ENCODE data around the gene MYH14.
A peak's percentile ranks its signal among the peaks of the same experiment; 100 is the strongest.
"Not testable (repeated sequence)": the region's sequence is repeated elsewhere in the genome, so short reads cannot be mapped to it uniquely, and the experiment has no call there.

MYH14 gene

DNA sequence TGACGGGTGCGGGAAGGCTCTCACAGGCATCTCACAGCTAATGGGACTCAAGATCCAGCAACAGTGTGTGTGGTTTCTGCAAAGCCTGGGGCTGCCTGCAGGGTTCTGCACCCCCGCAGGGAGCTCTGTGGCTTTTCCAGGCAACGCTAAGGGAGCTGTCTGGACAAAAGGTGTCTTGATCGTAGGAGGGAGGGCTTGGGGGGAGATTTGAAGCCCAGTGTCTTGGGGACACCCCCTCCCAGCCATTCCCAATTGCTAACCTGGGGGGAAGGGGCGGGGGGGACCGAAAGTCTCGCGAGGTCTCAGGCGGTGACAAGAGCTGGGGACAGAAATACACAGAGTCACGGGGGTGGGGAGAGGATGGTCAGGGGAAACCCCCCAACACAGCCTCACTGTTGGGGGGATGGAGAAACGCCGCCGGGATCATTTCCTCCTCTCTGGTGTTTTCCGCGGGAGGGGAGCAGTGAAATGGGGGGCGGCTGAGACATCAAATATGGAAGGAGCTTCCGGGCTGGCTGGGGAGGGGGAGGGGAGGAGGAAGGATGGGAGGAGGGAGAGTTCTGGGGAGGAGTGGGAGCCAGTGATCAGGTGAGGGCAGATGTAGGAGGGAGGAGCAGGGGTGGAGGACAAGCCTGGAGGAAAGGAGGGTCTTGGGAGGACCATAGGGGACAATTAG lies 112.5 kb downstream of the MYH14 start:
- no peak for DNase-seq (ENCODE audit: low read depth in 4 of 4, low spot score in 1 of 4)

DNA sequence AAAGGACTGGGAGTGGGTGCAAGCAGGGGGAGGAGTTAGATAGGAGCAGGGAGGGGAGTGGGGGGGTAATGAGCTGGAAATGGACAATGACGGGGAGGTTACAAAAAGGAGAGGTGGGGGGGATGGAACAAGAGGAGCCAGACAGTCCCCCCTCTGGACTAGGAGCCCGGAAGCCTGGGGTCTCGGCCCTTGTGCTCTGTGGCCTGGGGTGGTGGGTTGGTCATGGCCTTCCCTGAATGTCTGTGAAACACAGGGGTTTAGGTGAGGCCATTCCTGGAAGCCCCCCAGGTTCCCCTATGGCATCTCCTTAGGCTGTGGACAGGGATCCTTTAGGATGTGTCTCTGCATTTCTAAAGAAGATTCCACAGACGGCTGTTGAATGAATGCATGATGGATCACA lies 113.7 kb downstream of the MYH14 start:
- DNase-seq (ENCODE audit: low read depth in 4 of 4, low spot score in 1 of 4) = no peak

DNA sequence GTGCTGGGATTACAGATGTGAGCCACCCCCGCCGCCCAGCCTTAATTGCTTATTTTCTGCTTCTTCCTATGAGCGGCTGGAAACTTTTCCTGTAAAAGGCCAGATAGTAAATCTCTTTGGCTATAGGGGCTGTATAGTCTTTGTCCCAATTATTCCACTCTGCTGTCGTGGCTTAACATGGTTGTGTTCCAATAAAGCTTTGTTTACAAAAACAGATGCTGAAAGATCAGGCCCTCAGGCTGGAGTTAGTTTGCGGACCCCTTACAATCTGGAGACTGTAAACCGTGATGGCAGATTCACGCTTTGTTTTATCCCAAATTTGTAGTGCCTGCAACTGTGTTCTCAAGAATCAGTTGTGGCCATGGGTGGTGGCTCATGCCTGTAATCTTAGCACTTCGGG lies 115.0 kb downstream of the MYH14 start:
- no peak for DNase-seq (ENCODE audit: low read depth in 4 of 4, low spot score in 1 of 4)

DNA sequence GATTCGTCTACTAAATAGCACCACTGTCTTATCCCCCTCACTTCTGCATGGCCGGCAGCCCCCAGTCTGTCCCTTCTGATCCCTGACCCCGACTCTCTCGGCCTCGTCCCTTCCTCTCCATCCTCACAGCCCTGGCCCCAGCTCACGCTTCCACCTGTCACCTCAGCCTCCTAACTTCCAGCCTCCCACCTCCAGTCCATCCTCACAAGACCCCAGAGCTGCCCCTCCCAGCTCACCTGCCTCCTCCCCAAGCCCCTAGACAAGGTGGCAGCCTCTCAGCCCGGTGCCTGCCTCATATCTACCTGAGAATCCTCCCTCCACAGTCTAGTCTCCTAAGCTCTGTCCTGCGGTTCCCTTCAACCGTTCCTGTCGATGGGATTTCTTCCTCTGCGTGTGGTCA lies 115.7 kb downstream of the MYH14 start:
- DNase-seq (ENCODE audit: low read depth in 4 of 4, low spot score in 1 of 4) = no peak

DNA sequence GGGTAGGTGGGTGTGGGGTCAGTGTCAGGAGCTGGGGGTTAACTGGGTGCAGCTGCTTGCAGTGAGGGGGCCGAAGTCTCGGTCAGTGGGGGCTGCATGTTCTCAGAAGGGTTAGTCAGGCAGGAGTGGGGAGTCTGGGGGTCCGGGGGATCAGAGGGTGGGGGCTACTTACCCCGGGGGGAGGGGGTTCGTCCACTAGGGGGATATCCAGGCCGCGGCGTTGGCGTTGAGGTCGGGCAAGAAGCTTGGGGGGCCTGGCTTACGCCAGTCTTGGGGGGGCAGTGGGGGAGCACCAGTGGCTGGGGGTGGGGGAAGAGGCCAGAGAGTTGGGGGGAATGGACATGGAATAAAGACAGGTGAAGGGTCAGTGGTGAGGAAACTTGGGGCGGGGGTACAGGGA lies 116.6 kb downstream of the MYH14 start:
- no peak for DNase-seq (ENCODE audit: low read depth in 4 of 4, low spot score in 1 of 4)

DNA sequence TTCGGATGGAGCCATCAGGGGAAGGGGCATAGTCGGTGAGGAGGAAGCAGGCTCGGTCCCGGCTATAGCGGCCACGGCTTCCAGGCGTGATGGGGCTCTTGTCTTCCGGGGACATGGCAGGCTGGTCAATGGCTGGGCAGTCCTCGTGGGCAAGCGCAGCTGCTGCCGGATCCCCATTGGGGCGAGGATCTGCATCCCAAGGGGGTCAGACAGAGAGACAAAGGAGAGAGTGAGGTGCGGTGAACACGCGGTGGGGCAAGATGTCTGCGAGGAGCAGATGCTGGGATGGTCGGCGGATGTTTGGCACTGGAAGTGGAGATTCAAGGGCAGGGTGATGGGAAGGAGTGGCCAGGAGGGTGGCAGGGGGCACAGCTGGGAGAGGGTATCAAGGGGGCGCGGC lies 117.2 kb downstream of the MYH14 start:
- no peak for DNase-seq (ENCODE audit: low read depth in 4 of 4, low spot score in 1 of 4)

DNA sequence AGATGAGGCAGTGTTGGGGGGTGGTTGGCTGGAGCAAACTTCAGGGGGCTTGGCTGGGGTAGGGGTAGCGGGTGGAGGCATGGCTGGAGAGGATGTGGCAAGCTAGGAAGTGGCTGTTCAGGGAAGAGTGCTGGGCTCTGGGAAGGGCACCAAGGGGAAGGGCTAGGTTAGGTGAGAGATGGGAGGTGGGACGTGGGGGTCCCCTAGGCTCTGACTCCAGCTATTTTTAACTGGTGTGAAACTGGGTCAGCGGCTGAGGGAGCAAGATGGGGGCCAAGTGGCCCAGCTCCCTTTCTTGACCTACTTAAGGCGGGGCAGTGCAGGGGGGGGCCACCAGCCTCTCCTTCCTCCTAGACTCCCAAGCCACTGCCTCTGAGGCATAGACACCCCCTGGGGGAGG lies 118.4 kb downstream of the MYH14 start:
- no peak for DNase-seq (ENCODE audit: low read depth in 4 of 4, low spot score in 1 of 4)

DNA sequence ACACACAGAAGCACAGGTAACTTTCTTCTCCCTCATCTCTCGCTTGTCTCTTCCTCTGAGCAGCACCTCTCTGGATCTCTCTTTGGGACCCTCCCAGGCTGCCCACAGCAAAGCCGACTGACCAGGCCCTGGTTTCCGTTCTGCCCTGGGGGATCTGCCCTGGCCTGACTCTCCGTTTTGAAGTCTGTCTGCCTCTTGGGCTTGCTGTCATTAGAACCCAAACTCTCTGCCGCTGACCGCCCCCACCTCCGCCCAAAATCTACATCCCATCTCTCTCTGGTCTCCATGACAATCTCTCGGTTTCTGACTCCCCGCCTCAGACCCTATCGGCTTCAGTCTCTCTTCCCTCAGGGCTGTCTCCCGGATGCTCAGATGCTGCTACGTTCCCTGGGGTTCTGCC lies 118.8 kb downstream of the MYH14 start:
- no peak for DNase-seq (ENCODE audit: low read depth in 4 of 4, low spot score in 1 of 4)

DNA sequence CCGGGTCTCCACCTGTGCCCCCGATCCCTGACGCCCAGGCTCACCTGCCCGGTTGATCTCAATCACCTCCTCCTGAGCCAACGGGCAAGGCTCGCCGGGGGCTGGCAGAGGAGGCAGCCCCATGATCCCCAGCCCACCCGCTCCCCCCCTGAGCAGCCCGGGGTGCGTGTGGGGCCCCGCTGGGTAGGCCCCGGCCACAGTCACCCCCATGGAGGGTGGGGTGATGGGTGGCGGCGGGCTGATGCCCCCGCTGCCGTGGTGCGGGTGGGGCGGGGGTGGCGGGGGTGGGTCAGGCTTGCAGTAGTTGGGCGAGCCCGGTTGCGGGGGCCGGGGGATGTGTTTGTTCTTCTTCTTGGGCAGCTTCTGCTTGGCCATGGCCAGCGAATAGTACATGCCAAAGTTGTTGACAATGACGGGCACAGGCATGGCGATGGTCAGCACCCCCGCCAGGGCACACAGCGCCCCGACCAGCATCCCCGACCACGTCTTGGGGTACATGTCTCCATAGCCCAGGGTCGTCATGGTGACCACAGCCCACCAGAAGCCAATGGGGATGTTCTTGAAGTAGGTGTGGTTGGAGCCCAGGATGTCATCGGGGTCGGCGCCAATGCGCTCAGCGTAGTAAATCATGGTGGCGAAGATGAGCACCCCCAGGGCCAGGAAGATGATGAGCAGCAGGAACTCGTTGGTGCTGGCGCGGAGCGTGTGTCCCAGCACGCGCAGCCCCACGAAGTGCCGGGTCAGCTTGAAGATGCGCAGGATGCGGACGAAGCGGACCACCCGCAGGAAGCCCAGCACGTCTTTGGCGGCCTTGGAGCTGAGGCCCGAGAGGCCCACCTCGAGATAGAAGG lies 119.7 kb downstream of the MYH14 start:
- DNase-seq (ENCODE audit: low read depth in 4 of 4, low spot score in 1 of 4) = no peak

DNA sequence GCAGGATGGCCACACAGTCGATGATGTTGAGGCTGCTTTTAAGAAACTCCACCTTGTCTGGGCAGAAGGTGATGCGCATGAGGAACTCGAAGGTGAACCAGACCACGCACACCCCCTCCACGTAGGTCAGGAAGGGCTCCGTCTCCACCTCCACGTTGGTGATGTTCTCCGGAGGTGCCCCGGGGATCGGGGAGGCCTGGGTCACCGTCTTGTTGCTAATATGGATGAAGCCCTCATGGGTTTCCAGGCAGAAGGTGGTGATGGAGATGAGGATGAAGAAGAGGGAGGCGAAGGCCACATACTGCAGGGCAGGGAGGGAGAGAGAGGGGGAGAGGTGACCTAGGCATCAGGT lies 120.3 kb downstream of the MYH14 start:
- no peak for DNase-seq (ENCODE audit: low read depth in 4 of 4, low spot score in 1 of 4)

DNA sequence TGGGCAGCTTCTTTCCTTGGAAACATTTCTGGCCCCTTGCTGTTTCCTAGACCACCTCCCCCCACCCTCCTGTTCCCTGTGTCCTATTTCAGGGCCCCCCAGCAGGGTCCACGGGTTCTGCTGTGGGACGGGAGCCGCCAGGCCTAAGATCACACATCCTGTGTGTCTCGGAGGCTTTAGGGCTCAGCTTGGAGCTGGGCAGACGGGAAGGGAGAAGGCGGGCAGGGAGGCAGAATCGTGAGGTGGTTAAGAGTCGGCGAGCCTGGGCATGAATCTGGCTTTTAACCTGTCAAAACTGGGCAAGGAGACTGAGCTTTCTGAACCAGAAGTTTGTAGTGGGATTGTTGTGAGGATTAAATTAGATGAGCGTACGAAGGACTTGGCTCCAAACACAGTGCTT lies 120.9 kb downstream of the MYH14 start:
- no peak for DNase-seq (ENCODE audit: low read depth in 4 of 4, low spot score in 1 of 4)

DNA sequence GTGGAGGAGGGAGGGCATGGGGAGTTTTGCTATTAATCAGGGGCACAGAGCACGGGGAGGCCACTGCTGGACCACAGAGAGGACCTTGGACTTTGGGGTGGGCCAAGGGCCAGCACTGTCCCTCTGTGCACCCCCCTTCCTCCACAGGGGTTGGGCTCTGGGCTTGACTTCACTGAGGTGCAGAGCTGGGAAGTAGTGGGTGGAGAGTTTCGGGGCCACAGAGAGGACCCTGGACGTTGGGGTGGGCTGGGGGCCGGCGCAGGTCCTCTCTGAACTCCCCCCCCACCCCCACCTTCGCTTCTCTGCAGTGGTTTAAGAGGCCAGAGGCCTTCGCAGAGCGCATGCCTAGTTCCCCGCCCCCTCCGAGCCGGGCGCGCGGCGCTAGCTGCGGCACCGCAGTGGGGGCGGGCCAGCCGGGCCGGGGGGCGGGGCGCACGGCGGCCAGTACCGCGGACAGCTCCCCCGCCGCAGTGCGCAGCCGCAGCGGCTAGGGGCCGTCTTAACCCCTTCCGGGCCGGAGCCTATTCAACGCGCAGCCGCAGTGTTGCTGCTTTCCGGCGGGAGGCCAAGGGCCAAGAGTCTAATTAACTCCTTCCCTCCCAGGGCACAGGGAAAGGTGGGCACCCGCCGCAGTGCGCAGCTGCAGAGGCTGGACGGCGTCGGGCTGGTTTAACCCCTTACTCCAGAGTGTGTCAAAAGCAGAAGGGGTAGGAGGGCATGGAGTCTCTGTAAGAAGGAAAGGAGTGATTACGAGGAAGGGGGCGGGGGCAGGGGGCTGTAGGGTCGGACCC lies 122.1 kb downstream of the MYH14 start:
- DNase-seq (ENCODE audit: low read depth in 4 of 4, low spot score in 1 of 4) = peak; percentile 35 to 74 (median 60)

DNA sequence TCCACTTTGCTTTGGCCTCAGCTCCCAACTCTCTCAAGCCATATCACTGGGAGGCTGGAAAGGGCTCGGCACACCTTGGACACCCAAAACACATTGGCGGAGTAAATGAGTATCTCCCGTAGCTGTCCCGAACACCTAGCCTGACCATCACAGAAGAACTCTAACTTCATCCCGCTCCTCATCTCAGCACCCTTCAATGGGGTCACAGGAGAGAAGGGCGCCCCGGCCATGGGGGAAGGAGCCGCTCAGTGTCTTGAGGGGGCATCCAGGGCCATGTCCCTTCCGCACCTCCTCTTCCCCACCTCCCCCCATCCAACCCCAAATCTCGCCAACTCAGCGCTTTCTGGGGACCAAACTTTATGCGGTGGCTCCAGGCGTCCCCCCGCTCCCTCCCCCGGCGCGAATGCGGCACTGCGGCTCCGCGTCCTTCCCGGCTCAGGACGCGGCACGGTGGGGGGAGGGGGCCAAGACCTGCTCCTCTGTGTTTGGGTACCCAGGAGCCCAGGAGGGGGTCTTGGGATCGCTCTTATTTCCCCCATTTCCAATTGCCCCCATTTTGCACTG lies 122.8 kb downstream of the MYH14 start:
- DNase-seq (ENCODE audit: low read depth in 4 of 4, low spot score in 1 of 4) = no peak

DNA sequence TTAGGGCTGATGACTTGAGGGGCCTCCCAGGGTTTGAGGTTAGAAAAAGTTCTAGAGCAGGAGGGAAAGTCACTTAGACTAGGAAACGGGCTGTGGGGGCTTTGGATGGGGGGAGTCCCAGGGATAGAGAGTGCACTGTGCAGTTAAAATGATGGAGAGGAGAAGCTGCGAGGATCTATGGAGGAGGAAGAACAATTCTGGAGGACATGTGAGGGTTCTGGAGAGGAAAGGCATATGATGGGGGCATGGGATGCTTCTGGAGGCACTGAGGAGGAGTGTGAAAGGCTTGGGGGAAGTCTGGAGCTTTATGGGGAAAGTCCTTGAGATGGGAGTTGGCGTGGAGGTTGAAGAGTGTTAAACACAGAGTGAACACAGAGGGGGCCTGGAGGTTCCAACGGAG lies 123.6 kb downstream of the MYH14 start:
- no peak for DNase-seq (ENCODE audit: low read depth in 4 of 4, low spot score in 1 of 4)

DNA sequence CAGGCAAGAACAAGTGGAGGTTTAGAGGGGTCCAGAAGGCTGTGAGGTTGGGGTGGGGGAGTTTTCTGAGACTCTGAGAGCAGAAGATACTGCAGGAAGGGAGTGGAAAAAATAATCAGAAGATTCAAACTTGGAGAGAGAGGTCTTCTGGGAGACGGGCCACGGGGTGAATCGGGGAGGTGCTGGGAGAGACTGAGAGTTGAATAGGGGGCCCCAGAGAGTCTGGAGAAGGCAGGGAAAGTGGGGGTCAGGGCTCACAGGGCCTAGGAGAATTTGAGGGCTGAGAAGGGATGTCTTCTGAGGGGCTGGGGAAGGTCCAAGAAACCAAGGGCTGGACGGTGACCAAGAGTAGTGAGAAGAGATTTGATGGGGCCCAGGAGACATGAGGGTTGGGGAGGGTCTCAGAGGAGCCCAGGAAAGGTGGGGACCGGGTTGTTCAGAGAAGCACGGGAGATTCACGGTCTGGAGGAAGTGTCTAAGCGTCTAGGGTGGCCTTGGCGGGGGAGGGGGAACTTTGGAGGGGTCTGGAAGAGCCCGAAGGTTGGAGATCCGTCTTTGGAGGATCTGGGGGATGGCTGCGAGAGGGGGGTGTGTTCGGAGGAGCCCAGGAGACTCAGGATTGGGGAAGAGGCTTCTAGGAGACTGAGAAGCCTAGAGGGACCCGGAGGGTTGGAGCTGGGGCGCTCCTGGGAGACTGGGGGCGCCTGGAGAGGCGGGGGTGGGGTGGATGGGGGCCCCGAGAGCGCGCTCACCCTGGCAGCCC lies 124.2 kb downstream of the MYH14 start:
- no peak for DNase-seq (ENCODE audit: low read depth in 4 of 4, low spot score in 1 of 4)

DNA sequence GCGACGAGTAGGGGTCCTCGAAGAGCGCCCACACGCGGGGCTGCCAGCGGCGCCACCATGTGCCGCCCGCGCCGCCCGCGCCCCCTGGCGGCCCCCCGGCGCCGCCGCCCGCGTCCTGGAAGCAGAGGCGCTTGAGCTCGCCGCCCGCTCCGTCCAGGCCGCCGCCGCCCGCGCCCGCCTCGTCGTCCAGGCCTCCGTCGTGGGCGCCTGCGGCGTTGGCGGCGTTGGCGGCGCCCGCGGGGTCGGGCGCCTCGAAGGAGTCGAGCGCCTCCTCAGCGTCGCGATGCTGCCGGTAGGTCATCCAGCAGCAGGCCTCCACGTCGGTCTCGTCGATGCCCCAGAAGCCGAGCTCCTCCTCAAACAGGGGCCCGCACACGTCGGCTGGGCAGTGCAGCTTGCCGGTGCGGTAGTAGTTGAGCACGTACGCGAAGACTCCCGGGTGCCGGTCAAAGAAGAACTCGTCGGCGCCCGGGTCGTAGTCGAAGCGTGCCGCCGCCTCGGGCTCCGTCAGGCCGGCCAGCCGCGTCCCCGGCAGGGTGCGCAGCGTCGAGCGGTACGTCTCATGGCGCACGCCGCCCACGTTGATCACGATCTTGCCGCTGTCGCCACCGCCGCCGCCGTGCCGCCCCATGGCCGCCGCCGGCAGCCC lies 124.9 kb downstream of the MYH14 start:
- DNase-seq (ENCODE audit: low read depth in 4 of 4, low spot score in 1 of 4) = no peak

DNA sequence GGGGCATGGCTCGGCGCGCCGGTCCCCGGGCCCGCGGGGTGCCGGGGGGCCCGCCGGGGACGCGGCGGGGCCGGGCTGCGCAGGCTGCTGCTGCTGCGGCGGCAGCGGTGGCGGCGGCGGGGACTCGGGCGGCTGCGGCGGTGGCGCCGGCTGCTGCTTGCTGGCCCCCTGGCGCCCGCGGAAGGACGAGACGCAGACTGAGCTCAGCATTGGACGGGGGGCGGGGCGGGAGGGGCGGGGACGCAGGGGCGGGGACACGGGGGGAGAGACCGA lies 125.4 kb downstream of the MYH14 start:
- no peak for DNase-seq (ENCODE audit: low read depth in 4 of 4, low spot score in 1 of 4)

DNA sequence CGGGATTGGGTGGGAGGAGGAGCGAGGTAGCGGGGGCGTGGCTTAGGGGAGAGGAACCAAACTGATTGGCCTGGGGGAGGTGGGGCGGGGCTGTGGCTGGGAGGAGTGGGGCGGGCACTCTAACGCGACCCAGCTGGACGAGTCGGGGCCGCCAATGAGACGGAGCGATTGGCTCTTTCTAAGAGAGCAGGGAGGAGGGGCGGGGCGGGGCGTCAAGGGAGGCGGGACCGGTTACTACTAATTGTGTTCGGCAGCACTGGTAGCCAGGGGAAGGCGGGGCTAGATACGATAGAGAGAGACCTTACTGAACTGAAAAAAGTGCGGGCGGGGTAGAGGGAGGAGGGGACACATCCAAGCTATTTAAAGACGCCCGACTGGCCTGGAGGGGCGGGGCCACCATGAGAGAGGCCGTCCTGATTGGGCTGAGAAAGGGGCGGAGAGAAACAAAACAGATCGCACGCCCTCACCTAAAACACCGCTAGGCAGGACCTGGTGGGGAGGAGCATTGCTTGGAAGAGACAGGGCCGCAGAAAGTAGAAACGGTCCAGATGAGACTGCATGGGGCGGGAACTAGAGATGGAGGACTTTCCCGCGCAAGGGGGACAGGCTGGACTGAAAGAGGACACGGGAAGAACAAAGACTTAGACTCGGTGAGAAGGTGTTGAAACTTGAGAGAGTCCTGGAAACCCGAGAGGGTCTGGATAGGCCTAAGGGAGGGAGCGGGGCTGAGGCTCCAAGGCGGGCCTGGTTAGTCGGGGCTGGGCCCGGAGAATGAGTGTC lies 125.9 kb downstream of the MYH14 start, which contains the start of gene KCNC3:
Gene KCNC3, minus strand, starts transcription at position 232 of the 780 bp plus-strand sequence. CDS start 295 bp downstream, outside the sequence.
- peak; percentile 80 to 98 (median 88) for DNase-seq (ENCODE audit: low read depth in 4 of 4, low spot score in 1 of 4)

DNA sequence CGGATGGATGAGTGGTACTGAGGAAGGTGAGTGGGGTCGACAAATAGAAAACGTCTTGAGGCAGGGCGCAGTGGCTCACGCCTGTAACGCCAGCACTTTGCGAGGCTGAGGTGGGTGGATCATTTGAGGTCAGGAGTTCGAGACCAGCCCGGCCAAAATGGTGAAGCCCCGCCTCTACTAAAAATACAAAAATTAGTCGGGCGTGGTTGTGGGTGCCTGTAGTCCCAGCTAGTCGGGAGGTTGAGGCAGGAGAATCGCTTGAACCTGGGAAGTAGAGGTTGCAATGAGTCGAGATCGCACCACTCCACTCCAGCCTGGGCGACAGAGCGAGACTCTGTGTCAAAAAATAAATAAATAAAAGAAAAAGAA lies 126.5 kb downstream of the MYH14 start:
- DNase-seq (ENCODE audit: low read depth in 4 of 4, low spot score in 1 of 4) = not testable (repeated sequence)
